Right lobe of liver (tissue), 6 donors: ENCODE measurements around the gene ATG7. TPM values are rescaled to one million over a fixed set of nuclear protein-coding genes. Genes with fewer than 3 reads are reported as not detected.

Source experiments
- ATAC-seq, 4 donors: fragments of 200-7000 bp; cut with Tn5 transposase; one replicate each; pipeline ENCODE4 v1.9.1; 2020; ENCODE audit warnings: mild to moderate bottlenecking in 4 of 4, moderate library complexity in 4 of 4
- DNase-seq, 3 donors: peaks; one replicate each; pipeline ENCODE4 v3.0.0-alpha.2; 2020
- H3K27ac ChIP-seq, 3 donors: fragments of 200-600 bp; one replicate each; pipeline ENCODE4 v1.8.0; 2022
- H3K27me3 ChIP-seq, 2 donors: fragments of 200-600 bp; one replicate each; pipeline ENCODE4 v1.8.0; 2022
- H3K36me3 ChIP-seq, 4 donors: fragments of 200-600 bp; sonication (generic) in 1 of 4; one replicate each; pipeline versions ENCODE4 v1.5.1 to v1.8.0; 2017 to 2022; ENCODE audit warnings: control low read depth in 1 of 4
- H3K4me1 ChIP-seq, 4 donors: fragments of 200-600 bp; sonication (generic) in 1 of 4; one replicate each; pipeline versions ENCODE4 v1.5.1 to v1.8.0; 2017 to 2022; ENCODE audit warnings: control low read depth in 1 of 4
- H3K4me3 ChIP-seq, 3 donors: fragments of 200-600 bp; one replicate each; pipeline ENCODE4 v1.8.0; 2022
- H3K9me3 ChIP-seq, 4 donors: fragments of 200-600 bp; sonication (generic) in 1 of 4; one replicate each; pipeline versions ENCODE4 v1.5.1 to v1.8.0; 2017 to 2022; ENCODE audit warnings: control low read depth in 1 of 4
- POLR2A ChIP-seq: fragments of 450-650 bp; IDR thresholded peaks from one replicate; pipeline ENCODE4 v1.6.1; 2017; ENCODE audit warnings: antibody characterized with exemption, mild to moderate bottlenecking
- WGBS: methylation state at CpG from one replicate; pipeline ENCODE4 v1.1.6; 2018; ENCODE audit warnings: low coverage, low lambda C conversion rate; ENCODE audit not compliant: insufficient coverage; ENCODE audit errors: missing lambda C conversion rate; 5-methylcytosine and 5-hydroxymethylcytosine counted together
- intact Hi-C, 2 donors: fragments of 100-400 bp; cut with DNase I; formaldehyde crosslinking; loops; one replicate each; pipeline versions ENCODE4 v1.11.2 to v1.14.1; 2022
- total RNA-seq, 6 experiments: library from RNA; depleted of rRNA in 2 of 6; stranded (reverse); fragments of >200 nt in 2 of 6; fragmentation: NEBNext Ultra II Directional in 3 of 6; extraction: Animal tissue kit (Norgen Biotek cat#: 25700) in 3 of 6; gene quantifications; one replicate each; pipeline versions ENCODE4 v1.1.0 to v1.2.4, GENCODE V29; 2016 to 2023
- TF ChIP-seq, protein P1 (sequence below), 4 donors: fragments of 200-600 bp in 3 of 4; fragments of 450-650 bp in 1 of 4; IDR thresholded peaks; one replicate each; pipeline versions ENCODE4 v1.5.1 to v1.8.0; 2016 to 2022; ENCODE audit warnings: antibody characterized with exemption in 4 of 4, mild to moderate bottlenecking in 2 of 4
- donor health status: DM: no; HTN: yes; CAD: no.
- donor health status: DM: no; HTN: no; CAD: no.
- donor health status: DM: no; HTN: no; CAD: no.
- donor health status: DM: no; HTN: yes; CAD: no.
- donor health status: DM: no; HTN: yes; CAD: no.

The ATG7 gene
- total RNA-seq, 6 experiments from 2014 or later: 13.6 to 21.1 (median 15.8) TPM

DNA sequence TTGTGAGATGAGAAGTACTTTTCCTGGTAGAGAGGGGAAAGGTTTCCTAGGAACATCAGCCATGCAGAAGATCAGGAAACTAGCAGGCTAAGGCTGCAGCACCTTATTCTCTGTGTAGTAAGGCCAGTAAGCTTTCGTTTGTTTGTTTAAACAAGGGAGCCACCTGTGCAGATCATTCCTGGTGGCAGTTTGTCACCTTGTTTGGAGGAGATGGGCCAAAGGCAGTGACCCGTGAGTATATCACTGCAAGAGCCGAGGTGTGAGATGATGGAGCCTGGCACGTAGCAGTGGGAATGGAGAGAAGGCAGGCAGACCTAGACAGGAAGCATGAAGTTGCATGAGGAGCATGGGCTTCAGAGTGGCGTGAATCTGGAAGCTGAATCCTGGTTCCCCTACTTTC lies 19.6 kb downstream of the ATG7 start:
- 71% methylated on average over 5 of the region's 5 CpGs for WGBS
- no peaks in the 10 kb centered on the region for H3K9me3 ChIP-seq
- intact Hi-C loops: loop anchor here in 1 of 2 donors (10.0 kb wide), 1 partner anchor 877 kb away; no protein-coding TSS in a partner anchor
- no peaks in the 10 kb centered on the region for H3K36me3 ChIP-seq
- peaks cover 0 to 4% (median 0%) of the 10 kb centered on the region in 4 donors for H3K4me1 ChIP-seq
- TF ChIP-seq POLR2A: no peak
- TF ChIP-seq, protein P1, sequence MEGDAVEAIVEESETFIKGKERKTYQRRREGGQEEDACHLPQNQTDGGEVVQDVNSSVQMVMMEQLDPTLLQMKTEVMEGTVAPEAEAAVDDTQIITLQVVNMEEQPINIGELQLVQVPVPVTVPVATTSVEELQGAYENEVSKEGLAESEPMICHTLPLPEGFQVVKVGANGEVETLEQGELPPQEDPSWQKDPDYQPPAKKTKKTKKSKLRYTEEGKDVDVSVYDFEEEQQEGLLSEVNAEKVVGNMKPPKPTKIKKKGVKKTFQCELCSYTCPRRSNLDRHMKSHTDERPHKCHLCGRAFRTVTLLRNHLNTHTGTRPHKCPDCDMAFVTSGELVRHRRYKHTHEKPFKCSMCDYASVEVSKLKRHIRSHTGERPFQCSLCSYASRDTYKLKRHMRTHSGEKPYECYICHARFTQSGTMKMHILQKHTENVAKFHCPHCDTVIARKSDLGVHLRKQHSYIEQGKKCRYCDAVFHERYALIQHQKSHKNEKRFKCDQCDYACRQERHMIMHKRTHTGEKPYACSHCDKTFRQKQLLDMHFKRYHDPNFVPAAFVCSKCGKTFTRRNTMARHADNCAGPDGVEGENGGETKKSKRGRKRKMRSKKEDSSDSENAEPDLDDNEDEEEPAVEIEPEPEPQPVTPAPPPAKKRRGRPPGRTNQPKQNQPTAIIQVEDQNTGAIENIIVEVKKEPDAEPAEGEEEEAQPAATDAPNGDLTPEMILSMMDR (IDR thresholded peaks at IDR 0.05): no peak
- DNase-seq (no peak), ATAC-seq (no peak)
- no peaks in the 10 kb centered on the region for H3K27me3 ChIP-seq
- H3K27ac ChIP-seq: no peak overlapping the region
- H3K4me3 ChIP-seq: no peak overlapping the region

DNA sequence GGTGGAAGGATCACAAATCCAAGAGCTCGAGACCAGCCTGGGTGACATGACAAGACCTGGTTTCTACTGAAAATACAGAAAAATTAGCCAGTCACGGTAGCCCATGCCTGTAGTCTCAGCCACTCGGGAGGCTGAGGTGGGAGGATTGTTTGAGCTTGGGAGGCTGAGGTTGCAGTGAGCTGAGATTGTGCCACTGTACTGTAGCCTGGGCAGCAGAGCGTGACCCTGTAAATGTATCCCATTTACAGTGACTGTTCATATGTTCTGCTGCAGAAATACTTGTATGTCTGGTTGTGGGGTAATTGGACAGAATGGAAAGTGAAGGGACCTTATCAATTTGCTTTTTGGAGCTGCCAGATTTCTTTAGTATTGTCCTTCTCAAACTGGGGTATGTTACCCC lies 24.9 kb downstream of the ATG7 start:
- Histone ChIP-seq H3K9me3 (no peaks in the 10 kb centered on the region), H3K4me3 (no peak overlapping the region), H3K27ac (no peak overlapping the region), H3K27me3 (no peaks in the 10 kb centered on the region), H3K36me3 (peaks cover 0 to 10% (median 5%) of the 10 kb centered on the region in 4 donors), H3K4me1 (no peaks in the 10 kb centered on the region)
- TF ChIP-seq POLR2A: no peak
- TF ChIP-seq, protein P1 (IDR thresholded peaks at IDR 0.05): no peak
- intact Hi-C loops: loop anchor here in 1 of 2 donors (10.0 kb wide), 1 partner anchor 882 kb away; no protein-coding TSS in a partner anchor
- 90% methylated on average over 3 of the region's 4 CpGs for WGBS
- DNase-seq: no peak
- no peak for ATAC-seq

DNA sequence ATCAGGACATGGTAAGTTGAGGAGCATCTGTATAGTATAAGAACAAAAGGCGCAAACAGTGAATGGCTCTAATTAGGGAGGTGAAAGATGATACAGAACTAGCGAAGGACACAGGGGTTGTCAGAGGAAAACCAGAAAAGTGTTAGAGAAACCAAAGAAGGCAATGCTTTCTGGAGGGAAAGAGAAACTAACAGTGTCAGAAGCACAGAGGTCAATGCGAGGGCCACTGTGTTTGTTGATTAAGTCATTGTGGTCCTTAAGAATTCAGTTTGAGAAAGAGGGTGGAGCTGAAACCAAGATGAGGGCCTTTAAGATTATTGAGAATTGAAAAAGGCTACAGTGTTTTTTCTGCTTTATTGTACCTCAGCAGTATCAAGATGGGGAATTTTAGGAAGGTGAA lies 28.8 kb downstream of the ATG7 start:
- no peak for DNase-seq
- Histone ChIP-seq H3K4me1 (no peaks in the 10 kb centered on the region), H3K4me3 (no peak overlapping the region), H3K27me3 (no peaks in the 10 kb centered on the region), H3K9me3 (no peaks in the 10 kb centered on the region), H3K27ac (no peak overlapping the region), H3K36me3 (peaks cover 0 to 13% (median 5%) of the 10 kb centered on the region in 4 donors)
- intact Hi-C loops: no loop called here
- TF ChIP-seq, protein P1 (IDR thresholded peaks at IDR 0.05): no peak
- TF ChIP-seq POLR2A: no peak
- WGBS: 81% methylated on average over 3 of the region's 3 CpGs
- peak in 2 of 4 donors; percentile 34 to 44 for ATAC-seq

DNA sequence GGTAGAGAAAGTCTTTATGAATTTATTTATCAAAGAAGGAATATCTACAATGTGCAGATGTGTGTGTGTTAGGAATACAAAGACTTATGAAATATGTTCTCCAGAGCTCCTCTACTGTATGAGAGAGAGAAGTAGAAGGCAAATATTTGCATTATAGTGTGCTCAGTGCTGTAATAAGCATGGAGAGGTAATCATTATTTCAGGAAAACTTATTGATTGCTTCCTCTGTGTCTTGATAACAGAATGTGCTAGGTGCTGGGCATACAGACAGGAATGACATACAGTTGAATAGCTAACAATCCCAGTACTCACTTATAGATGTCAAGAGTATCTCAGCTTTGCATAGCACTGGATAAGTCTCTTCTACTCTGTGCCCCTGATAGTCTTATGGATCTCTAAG lies 30.2 kb downstream of the ATG7 start:
- intact Hi-C loops: no loop called here

More for the DNA sequence above, 30.2 kb downstream of the ATG7 start:
- DNase-seq: no peak
- H3K9me3 ChIP-seq: no peaks in the 10 kb centered on the region
- TF ChIP-seq, protein P1 (IDR thresholded peaks at IDR 0.05): no peak
- no peak for TF ChIP-seq POLR2A
- H3K4me1 ChIP-seq: peaks cover 0 to 13% (median 0%) of the 10 kb centered on the region in 4 donors
- no peak overlapping the region for H3K4me3 ChIP-seq
- ATAC-seq: peak in 1 of 4 donors; percentile 83
- H3K36me3 ChIP-seq: peaks cover 0 to 16% (median 7%) of the 10 kb centered on the region in 4 donors
- no peaks in the 10 kb centered on the region for H3K27me3 ChIP-seq
- no peak overlapping the region for H3K27ac ChIP-seq
